ENCODE measurements around the gene BARX2.

BARX2 gene

GRCh38 chr11:129373489-129373953, 2.1 kb upstream of the BARX2 start:
- TF ChIP-seq FOXP2 (optimal IDR thresholded peaks at IDR 0.05; ENCODE audit: borderline replicate concordance, extremely low read depth, extremely low read length, insufficient read depth) (no peak), TAF1 (IDR thresholded peaks at IDR 0.05; ENCODE audit: borderline replicate concordance, insufficient read depth, low read length) (no peak), SIN3A (IDR thresholded peaks at IDR 0.05; ENCODE audit: borderline replicate concordance, insufficient read depth, low read length) (no peak), REST (IDR thresholded peaks at IDR 0.05; ENCODE audit: insufficient read depth in 1 of 2, low read depth in 2 of 2, low read length in 2 of 2) (no peak), POLR2AphosphoS5 (IDR thresholded peaks at IDR 0.05; ENCODE audit: low read depth, low read length) (no peak)

- no peak for TF ChIP-seq REST (IDR thresholded peaks at IDR 0.05; ENCODE audit: insufficient read depth in 1 of 2, low read depth in 2 of 2, low read length in 2 of 2)
- TF ChIP-seq TAF1 (IDR thresholded peaks at IDR 0.05; ENCODE audit: borderline replicate concordance, insufficient read depth, low read length), result no peak
These were observed 1.3 kb upstream of the BARX2 start for GRCh38 chr11:129374081-129374992.

GRCh38 chr11:129374993-129375750, 476 bp upstream of the BARX2 start:
- no peak for TF ChIP-seq POLR2AphosphoS5 (IDR thresholded peaks at IDR 0.05; ENCODE audit: low read depth, low read length)
- no peak for TF ChIP-seq FOXP2 (optimal IDR thresholded peaks at IDR 0.05; ENCODE audit: borderline replicate concordance, extremely low read depth, extremely low read length, insufficient read depth)
- TF ChIP-seq TAF1 (IDR thresholded peaks at IDR 0.05; ENCODE audit: borderline replicate concordance, insufficient read depth, low read length), result no peak
- no peak for TF ChIP-seq REST (IDR thresholded peaks at IDR 0.05; ENCODE audit: insufficient read depth in 1 of 2, low read depth in 2 of 2, low read length in 2 of 2)
- no peak for TF ChIP-seq SIN3A (IDR thresholded peaks at IDR 0.05; ENCODE audit: borderline replicate concordance, insufficient read depth, low read length)

- TF ChIP-seq TAF1 (IDR thresholded peaks at IDR 0.05; ENCODE audit: borderline replicate concordance, insufficient read depth, low read length), result no peak
- no peak for TF ChIP-seq REST (IDR thresholded peaks at IDR 0.05; ENCODE audit: insufficient read depth in 1 of 2, low read depth in 2 of 2, low read length in 2 of 2)
- no peak for TF ChIP-seq FOXP2 (optimal IDR thresholded peaks at IDR 0.05; ENCODE audit: borderline replicate concordance, extremely low read depth, extremely low read length, insufficient read depth)
- TF ChIP-seq POLR2AphosphoS5 (IDR thresholded peaks at IDR 0.05; ENCODE audit: low read depth, low read length), result no peak
- no peak for TF ChIP-seq SIN3A (IDR thresholded peaks at IDR 0.05; ENCODE audit: borderline replicate concordance, insufficient read depth, low read length)
These were observed 1.2 kb downstream of the BARX2 start for GRCh38 chr11:129376658-129377341.

Measured in PFSK-1 (cell line).